ENCODE data around the gene CHRNB4.

Gene CHRNB4

DNA sequence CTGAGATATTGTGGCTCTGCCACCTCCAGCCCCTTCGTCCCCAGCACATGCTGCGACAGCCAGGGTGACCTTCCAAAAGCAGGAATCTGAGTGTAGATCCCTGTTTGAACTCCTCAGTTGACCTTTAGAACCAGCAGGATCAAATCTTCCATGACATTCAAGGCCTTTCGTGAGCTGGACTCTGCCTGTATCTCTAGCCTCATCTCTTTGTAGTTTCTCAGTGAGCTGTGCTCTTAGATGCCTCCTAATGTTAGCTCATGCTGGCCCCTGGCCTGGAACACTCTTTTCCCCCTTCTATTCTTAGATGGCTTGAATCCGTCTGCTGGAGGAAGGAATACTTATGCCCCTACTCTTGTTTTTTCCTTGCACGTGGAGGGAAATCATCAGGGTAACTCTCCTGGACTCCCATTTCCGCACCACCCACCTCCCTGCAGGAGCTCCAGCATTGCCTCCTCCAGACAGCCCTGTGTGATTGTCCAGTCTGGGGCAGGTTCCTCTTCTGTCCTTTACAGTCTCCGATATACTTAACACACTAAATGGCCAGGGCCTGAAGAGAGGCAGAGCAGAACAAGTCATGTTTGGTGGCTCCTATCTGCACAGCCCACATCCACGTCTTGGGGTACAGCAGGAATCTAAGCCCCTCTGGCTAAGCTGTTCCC, 26.7 kb upstream of the CHRNB4 start:
- no peak for DNase-seq

DNA sequence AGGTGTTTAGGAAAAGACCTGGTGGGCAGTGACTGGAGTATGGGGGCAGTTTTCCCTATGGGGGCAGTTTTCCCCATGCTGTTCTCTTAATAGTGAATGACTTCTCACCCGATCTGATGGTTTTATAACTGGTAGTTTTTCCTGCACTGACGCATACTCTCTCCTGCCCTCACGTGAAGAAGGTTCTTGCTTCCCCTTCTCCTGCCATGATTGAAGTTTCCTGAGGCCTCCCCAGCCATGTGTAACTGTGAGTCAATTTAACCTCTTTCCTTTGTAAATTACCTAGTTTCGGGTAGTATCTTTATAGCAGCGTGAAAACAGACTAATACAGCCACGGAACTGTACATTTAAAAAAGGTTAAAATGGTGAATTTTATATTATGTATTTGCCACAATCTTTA, 25.0 kb upstream of the CHRNB4 start:
- no peak for DNase-seq

DNA sequence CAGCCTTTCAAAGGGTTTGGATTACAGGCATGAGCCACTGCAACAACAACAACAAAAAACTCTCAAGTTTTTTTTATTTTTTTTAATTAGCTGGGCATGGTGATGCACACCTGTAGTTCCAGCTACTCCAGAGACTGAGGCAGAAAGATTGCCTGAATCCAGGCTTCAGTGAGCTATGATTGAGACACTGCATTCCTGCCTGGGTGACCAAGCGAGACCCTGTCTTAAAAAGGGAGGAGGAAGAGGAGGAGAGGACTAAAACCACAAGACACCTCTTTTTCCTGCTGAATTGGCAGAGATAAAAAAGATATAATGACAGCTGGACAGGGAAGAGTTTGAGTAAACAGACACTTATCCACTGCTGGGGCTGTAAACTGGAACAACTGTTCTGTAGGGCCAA, 22.7 kb upstream of the CHRNB4 start:
- DNase-seq, result no peak

DNA sequence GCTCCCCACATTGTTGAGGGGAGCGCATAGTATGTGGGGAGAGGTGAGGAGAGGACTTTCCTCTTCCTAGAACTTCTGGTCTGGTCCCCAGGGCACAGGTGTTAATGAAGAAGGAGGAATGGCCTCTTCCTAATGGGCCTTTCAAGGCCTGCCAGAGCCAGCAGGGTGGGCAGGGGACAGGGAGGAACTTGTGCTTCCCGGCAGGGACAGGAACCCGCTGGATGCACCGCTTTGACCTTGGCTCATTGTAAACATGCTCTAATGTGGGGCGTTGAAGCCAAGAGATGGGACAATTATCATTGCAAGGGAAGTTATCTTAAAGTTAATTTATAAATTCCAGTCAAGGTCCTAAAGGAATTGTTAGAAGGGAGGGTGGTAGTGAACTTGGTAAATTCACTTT, 21.0 kb upstream of the CHRNB4 start:
- no peak for DNase-seq

DNA sequence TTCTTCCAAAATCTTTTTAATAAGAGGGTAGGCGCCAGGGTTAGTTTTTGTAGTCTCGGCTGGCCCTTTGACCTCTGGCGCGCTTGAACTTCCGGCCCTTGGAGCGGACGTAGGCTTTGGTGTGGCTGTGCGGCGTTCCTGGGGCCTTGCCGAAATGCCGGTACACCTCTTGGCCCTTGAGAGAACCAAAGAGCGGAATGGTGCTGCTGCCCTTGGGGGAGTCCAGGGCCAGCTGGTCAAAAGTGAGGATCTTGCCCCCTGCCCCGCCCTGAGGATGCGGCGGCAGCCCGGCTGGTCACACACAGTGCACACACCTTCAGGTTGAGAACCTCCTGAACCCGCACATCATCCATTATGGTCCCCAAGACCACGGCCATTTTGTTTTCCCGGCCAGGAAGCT, 20.0 kb upstream of the CHRNB4 start:
- no peak for DNase-seq

DNA sequence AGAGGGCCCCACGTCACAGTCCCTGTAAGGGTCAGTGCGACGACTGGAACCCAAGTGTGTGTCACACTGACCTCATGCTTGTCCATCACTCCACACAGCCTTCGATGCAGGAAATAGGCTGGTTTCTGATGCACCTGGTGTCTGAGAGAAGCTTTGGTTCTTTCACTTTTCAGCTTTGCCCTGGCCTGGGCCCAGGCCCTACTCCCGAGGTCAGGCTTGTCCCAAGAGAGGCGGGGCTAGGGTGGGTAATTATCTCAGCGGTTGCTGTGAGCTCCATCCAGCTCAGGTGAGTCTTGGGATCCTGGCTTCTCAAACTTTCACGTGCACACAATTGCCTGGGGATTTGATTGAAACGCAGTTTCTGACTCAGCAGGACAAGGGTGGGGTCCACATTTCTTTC, 19.6 kb upstream of the CHRNB4 start:
- DNase-seq, result no peak

DNA sequence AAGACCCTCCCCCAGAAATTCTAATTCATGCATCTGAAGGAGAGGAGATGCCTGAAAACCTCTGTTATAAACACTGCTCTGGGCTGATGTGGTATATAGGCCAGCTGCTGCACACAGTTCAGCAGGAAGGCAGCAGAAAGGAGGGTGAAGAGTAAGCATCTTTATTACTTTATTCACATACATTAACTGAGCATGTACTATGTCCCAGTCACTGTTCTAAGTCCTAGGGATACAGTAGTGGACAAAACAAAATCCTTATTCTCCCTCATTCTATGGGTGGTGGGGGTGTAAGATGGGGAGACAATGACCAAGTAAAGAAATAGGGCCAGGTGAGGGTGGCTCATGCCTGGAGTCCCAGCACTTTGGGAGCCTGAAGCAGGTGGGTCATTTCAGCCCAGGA, 17.8 kb upstream of the CHRNB4 start:
- DNase-seq, result no peak

DNA sequence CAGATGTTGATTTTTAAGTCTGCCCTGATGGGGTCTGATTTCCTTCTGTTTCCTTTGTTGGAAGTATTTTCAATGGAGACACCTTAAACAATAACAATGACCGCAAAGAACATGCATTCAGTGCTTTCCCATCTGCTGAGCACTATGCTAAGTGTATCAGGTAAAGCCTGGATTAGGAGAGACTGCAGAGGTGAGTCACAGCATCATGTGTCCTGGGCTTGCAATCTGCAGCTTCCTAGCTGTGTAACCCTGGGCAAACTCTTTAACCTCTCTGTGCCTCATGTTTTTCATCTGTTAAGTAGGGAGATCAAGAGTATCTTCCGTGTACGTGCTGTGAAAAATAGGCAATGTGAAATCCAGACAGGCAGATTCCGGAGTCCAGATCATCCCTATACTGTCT, 13.3 kb upstream of the CHRNB4 start:
- no peak for DNase-seq

DNA sequence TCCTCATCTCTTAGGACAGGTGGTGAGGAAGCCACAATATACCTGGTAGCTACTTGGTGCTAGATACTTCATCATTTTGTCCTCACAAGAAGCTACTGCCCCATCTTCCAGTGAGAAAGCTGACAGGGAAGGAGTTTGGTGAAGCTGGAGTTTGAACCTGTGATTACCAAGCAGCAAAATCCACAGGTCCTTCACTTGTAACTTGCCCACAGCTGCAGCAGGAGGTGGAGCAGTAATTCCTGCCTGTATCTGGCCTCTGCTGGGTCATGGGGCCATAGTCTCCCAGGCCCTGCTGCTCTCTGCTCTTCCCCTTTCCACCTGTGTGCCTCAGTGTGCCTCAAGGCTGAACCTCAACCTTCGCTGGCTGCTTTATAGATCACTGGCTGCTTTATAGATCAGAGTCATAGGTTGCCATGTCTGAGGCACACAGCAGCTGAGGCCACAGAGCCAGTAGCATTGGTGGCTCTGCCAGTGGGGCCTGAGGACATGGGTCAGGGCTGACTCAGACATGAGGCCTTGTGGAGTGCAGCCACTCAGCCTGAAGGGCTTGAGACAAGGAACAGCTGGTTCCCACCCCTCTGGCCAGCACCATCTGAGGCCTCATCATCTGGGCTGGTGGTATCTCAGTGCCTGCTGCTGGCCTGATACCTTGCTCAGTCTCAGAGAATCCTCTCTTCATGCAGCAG, 11.1 kb upstream of the CHRNB4 start:
- DNase-seq, result no peak

DNA sequence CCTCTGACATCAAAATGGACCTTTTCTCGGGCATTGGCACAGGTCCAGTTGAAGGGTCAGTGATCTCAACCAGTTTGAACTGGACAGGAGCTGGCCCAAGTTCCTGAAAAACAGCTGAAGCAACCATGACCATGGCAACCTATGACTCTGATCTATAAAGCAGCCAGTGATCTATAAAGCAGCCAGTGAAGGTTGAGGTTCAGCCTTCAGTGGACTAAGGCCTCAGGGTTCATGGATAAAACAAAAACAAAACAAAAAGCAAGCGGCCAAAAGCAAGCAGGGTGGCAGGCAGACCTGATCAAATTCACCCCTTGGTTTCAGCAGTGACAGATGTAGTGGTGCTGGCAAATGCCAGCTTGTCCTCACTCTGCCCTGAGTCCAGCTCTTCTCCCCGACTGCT, 10.0 kb upstream of the CHRNB4 start:
- DNase-seq, result no peak

DNA sequence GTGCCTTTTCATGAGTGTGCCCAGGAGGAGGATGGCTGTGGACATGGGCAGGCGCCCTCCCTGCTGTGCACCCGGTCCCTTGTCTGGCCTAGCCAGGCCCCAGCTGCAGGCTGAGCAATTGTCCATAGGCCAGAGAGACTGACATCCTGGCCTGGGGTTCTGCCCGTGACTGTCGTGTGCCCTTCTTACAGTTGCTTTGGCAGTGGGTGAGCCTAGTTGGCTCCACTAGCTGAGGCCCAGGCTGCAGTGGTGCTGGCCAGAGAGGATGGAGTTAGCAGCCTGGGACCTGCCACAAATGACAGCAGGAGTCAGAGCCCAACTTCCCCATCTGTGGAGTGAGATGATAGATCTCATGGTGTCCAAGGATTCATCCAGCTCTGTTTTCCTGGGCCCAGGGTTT, 9.0 kb upstream of the CHRNB4 start:
- DNase-seq, result peak in 1 of 2 experiments; percentile 59

DNA sequence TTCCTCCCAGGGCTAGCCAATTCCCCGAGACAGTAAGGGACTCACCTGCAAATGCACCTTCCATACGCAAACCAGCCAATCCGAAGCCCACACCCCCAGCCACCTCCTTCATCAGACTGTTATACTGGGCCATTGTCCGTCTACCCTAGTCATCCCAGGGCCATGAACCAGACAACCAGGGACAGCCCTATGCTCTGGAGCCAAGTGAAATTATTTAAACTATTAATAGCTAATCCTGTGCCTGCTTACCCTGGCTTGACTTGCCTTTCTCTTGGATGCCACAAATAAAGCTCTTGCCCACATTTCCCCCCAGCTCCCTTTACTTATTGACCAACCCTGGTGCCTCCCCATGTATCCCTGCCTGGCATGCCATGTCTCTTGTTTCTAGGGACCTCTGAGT, 4.0 kb upstream of the CHRNB4 start:
- no peak for DNase-seq

DNA sequence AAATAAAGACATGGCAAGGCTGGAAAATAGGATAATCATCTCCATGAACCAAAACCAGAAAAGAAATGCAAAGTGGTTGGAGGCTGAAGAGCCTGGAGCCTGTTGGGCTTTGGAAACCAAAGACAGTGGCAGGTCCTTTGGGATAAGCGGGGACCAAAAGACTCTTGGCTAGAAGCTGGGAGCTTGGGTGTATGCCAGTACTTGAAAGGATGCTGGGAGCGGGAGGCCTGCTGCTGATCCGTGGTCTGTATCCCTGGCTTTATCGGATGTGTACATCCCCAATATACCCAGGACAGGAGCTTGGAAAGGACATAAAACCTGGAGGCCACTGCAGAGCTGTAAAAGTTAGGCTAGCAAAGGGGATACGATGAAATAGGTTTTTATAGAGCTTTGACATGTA, 1.3 kb upstream of the CHRNB4 start:
- peak; percentile 54 to 77 for DNase-seq

DNA sequence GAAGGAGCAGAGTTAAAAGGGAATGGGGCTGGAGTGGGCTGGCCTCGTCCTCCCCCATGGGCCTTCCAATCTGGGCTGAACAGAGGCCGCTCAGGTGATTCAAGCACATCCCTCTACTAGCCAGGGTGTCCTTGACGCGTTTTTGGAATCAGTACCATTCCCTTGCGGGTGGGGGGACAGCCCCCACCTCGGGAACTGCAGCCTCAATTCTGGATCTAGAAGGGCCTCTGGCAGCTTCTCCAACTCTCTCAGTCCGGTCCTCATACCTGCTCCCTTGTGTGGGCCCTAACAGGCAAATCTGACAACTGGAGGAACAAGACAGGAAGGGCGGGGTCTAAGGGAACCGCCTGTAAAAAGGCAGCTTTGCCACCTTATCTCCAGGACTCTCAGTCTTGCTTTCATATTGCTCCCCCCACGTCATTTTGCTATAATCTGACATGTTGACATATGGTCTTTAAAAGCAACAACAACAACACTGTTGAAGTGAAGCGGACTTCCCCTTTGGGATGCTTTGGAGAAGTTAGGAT, 802 bp upstream of the CHRNB4 start:
- peak in 1 of 2 experiments; percentile 19 for DNase-seq

DNA sequence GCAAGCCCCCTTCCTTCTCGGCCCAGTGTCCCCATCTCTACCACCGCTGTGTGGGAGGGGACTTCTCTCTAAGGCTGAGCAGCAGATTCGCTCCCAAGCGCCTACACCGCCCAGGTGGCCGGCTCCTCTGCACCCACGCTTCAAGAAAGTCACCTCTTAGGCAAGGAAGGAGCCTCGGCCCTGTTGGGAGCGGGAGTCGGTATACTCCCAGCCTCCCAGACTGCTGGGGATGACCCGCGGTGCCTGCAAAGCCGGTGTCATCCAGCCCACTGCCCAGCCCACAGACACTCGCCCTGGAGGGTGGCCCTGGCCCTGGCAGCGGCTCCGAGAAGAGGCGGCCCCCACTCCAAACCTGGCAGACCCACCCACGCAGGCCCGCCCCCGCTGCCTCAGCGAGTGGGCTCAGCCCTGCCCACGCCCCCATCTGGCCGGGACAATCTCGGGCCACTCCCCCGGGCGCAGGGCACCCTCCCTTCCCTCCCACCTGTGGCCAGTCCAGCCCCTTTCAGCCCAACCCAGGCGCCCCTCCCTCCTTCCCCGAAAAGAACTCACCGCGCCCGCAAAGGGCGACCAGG, 396 bp downstream of the CHRNB4 start:
- no peak for DNase-seq

DNA sequence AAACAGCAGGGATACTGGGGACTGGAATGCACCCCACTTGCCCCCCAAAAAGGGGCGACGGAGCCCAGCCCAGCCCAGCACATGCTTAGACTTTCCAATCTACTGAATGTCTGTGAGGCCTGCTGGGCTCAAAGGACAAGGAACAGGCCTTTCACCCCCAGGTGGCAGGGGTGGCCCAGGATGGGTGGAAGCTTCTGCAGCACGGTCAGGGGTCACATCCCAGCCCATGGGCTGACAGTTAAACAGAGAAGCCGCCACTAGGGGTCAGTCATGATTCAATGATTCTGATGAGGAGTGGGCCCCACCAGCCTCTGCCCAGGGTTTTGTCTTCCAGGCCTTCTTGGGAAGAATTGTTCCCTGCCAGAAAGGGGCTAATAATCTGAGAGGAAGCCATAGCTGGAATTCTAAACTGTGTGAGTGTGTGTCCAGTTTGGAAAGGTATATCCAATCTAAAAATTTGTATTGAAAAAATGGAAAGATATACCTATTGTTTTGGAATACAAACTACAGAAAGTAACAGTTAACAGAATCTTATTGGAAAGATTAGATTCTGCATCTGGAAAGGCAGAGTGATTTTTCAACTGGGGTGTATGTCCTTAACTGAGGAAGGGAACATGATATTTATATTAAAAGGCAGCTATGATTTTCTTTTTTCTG, 2.2 kb downstream of the CHRNB4 start:
- DNase-seq, result peak; percentile 31 to 81

DNA sequence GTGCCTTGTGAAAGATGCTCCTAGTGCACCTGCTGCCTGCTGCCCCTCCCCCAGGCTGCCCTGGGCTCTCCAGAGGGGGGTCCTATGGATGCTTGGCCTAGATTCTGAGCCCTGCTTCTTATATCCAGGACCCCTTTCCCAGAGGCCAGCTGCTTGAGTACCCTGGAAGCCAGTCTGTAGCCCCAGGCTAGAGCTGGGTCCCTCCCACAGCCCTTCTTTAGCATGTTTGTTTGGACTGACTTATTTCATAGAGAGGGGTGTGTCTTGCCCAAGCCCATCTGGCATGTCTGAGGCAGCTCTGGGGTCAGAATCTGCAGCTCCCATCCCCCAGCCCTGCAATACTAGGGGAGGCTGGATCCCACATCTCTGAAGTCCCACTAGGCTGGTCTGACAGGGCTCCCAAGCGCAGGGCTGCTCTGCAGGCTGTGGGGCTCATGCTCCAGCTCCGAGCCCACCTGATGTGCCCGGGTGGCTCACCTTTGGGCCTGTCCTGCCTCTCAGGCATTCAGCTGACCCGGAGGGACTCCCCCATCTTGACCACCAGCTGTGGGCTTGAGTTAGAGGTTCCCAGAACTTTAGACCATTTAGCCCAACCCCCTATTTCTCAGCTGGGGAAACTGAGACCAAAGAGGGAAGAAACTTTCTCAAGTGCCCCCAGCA, 3.1 kb downstream of the CHRNB4 start:
- DNase-seq, result peak in 1 of 2 experiments; percentile 43

DNA sequence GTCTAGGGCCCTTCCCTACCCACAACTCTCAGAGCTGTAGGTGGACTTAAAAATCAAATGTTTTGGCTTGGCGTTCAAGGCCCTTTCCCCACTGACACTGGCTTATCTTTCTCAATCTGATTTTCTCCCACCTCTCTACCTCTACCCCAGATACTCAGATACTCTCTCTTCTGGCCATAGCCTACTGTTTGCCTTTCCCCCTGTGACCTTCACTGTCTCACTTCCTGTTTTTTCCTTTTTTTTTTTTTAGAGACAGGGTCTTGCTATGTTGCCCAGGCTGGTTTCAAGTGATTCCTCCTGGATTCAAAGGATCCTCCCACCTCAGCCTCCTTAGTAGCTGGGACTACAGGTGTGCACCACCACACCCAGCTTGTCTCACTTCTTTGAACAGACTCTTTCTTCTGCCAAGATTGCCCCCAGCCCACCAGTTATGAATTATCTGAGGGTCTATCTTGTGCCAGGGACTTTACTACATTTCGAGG, 4.6 kb downstream of the CHRNB4 start:
- DNase-seq, result no peak

DNA sequence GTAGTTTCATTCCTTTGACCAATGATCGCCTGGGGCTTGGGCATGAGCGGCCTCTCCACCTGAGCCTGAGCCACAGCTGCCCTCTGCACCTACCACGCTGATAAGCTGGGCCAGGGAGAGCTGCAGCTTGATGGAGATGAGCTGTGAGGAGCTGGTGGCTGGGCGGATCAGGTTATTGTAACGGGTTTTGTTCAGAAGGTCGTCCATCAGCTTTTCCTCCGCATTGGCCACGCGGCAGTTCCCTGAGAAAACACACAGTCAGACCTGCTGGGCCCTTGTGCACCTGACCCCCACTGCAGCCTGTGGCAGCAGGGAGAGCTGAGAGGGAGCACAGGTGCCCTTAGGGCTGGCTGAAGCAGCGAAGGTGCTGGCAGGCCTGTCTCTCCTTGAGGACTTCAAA, 5.7 kb downstream of the CHRNB4 start:
- no peak for DNase-seq

DNA sequence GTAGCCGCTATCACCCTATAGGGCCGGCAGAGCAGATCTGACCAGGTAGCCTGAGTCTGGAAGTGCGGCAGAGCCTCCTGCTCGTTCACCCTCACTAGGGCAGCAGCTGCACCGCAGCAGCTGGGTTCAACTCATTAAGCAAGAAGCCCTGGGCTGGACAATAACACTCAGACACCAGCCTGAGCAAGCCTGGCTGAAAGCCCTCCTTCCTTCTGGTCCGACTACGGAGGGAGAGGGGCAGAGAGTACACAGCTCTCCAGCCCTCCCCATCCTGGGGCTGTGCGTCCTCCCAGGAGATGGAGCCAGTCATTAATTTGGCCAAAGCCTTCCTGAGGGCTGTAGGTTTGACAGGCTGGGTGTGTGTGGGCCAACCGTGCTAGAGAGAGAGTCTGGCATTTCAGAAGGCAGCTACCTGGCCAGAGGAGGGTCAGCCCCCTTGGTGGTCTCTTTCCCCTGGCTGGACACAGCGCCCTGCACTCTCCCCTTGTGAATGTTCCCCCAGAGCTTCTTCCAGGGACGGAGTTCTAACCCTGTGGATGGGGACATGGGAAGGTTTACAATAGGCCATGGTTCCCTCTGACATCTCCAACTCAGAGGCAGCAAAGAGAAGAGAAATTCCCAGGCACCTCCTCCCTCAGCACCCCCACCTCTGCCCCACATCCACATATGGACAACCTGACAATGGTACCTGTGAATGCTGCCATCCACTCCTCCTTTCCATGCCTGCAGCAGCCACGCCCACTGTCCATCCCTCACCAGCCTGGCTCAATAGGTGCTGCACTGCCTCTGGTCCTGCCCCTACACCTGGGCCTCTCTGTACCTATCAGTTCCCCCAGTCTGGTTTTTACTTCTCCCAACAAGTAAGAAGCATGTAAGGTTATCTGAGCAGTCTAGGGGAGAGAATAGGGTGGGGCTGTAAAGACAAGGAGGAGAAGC, 6.5 kb downstream of the CHRNB4 start:
- no peak for DNase-seq

DNA sequence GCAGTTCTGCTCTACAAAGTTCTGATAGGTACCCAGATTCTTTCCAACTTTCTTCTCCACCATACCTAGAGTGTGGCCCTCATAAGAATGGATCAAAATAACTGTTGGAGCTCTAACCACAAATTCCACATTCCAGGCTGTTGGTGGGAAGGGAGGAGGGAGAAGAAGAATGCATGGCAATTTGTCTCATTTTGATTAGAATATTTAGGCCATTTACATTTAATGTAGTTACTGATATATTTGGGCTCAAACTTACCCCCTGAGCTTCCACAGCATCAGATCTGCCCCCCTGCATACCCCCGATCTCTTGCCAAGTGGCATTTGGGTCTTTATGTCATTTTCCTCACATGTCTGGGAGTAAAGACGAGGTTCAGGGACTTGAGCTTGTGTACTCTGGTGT, 7.7 kb downstream of the CHRNB4 start:
- DNase-seq, result no peak
